Mammary epithelial cell (primary cell): ENCODE measurements around the gene OGFOD1.

Experiments
- EZH2 ChIP-seq: IDR thresholded peaks from 2 replicates; pipeline ENCODE4 v1.6.1; 2012; ENCODE audit warnings: low read length, inconsistent platforms, borderline replicate concordance
- TF ChIP-seq, protein P1 (sequence below), 2 donors: IDR thresholded peaks in 1 of 2; conservative IDR thresholded peaks in 1 of 2; 2 replicates each; pipeline ENCODE4 v1.5.1; 2011 to 2012; ENCODE audit warnings: inconsistent platforms in 2 of 2, low read length in 2 of 2, mild to moderate bottlenecking in 2 of 2, control low read depth in 1 of 2, low read depth in 1 of 2; ENCODE audit not compliant: insufficient read depth in 1 of 2; ENCODE audit errors: extremely low read depth in 1 of 2

- TF ChIP-seq EZH2 = no peak
- TF ChIP-seq, protein P1, sequence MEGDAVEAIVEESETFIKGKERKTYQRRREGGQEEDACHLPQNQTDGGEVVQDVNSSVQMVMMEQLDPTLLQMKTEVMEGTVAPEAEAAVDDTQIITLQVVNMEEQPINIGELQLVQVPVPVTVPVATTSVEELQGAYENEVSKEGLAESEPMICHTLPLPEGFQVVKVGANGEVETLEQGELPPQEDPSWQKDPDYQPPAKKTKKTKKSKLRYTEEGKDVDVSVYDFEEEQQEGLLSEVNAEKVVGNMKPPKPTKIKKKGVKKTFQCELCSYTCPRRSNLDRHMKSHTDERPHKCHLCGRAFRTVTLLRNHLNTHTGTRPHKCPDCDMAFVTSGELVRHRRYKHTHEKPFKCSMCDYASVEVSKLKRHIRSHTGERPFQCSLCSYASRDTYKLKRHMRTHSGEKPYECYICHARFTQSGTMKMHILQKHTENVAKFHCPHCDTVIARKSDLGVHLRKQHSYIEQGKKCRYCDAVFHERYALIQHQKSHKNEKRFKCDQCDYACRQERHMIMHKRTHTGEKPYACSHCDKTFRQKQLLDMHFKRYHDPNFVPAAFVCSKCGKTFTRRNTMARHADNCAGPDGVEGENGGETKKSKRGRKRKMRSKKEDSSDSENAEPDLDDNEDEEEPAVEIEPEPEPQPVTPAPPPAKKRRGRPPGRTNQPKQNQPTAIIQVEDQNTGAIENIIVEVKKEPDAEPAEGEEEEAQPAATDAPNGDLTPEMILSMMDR (conservative IDR thresholded peaks at IDR 0.05 in 1 of 2, IDR thresholded peaks at IDR 0.05 in 1 of 2; ENCODE audit: extremely low read depth in 1 of 2, insufficient read depth in 1 of 2, low read depth in 1 of 2, low read length in 2 of 2) = no peak
Observed at GRCh38 chr16:56493815-56494214, 42.5 kb downstream of the OGFOD1 start.
